AG10803 (cell line): Measurements from ENCODE around the gene MBNL3.

ENCODE experiments used
- DNase-seq: peaks from one replicate; pipeline ENCODE4 v3.0.0; 2010; ENCODE audit warnings: low read depth
- H3K4me3 ChIP-seq: 2 replicates; pipeline ENCODE4 v1.5.1; 2011; ENCODE audit warnings: mild to moderate bottlenecking, low read length, control low read depth
- CTCF ChIP-seq: conservative IDR thresholded peaks from 2 replicates; pipeline ENCODE4 v1.5.1; 2011; ENCODE audit warnings: mild to moderate bottlenecking, low read length, control low read depth, inconsistent platforms

Gene MBNL3

GRCh38 chrX:132442691-132443090 is 46.1 kb downstream of the MBNL3 start:
- no peak overlapping the region for H3K4me3 ChIP-seq
- DNase-seq, result peak; percentile 32
- no peak for TF ChIP-seq CTCF

GRCh38 chrX:132435222-132435621 is 53.6 kb downstream of the MBNL3 start:
- no peak overlapping the region for H3K4me3 ChIP-seq
- no peak for TF ChIP-seq CTCF
- DNase-seq, result peak; percentile 17

- DNase-seq, result no peak
- H3K4me3 ChIP-seq, result no peak overlapping the region
- TF ChIP-seq CTCF, result no peak
Measured at GRCh38 chrX:132433551-132433950, 55.3 kb downstream of the MBNL3 start.

GRCh38 chrX:132433001-132433400 is 55.8 kb downstream of the MBNL3 start:
- peak; percentile 3 for DNase-seq

GRCh38 chrX:132428896-132429295 is 59.9 kb downstream of the MBNL3 start:
- H3K4me3 ChIP-seq, result no peak overlapping the region
- no peak for DNase-seq
- TF ChIP-seq CTCF, result no peak

More at GRCh38 chrX:132433001-132433400, 55.8 kb downstream of the MBNL3 start:
- H3K4me3 ChIP-seq, result no peak overlapping the region
- no peak for TF ChIP-seq CTCF

GRCh38 chrX:132426695-132427281 is 62.0 kb downstream of the MBNL3 start:
- DNase-seq, result peak; percentile 68
- TF ChIP-seq CTCF, result no peak
- H3K4me3 ChIP-seq, result no peak overlapping the region

GRCh38 chrX:132425744-132426318 is 63.0 kb downstream of the MBNL3 start:
- no peak overlapping the region for H3K4me3 ChIP-seq
- no peak for DNase-seq

More at GRCh38 chrX:132425744-132426318, 63.0 kb downstream of the MBNL3 start:
- TF ChIP-seq CTCF, result no peak
